ENCODE results near the gene RNF144B. TPM values are rescaled to one million over a fixed set of nuclear protein-coding genes. Genes with fewer than 3 reads are reported as not detected.

The RNF144B gene
- 1.6 TPM for polyA plus RNA-seq (2013, experiment 1 of 2)
- 1.1 TPM for polyA plus RNA-seq (2013, experiment 2 of 2)

- H3K36me3 ChIP-seq (ENCODE audit: insufficient read depth, low read length) = no peaks in the 10 kb centered on the region
- 2% methylated on average over 40 of the region's 40 CpGs for WGBS
- peak within 1 kb of the TSS; percentile 43; the same call in 1 of the 2 replicates for H3K27ac ChIP-seq (ENCODE audit: low read depth, low read length)
- peak within 1 kb of the TSS; percentile 54 for H3K9ac ChIP-seq (ENCODE audit: low read depth, low read length)
- H3K4me3 ChIP-seq (ENCODE audit: low read length) = peak within 1 kb of the TSS; percentile 72
- H3K4me1 ChIP-seq (ENCODE audit: insufficient read depth, low read length) = peaks cover 38% of the 10 kb centered on the region
- H3K27me3 ChIP-seq (ENCODE audit: insufficient read depth, low read length) = peaks cover 16% of the 10 kb centered on the region; the same call in 1 of the 2 replicates
- no peaks in the 10 kb centered on the region for H3K9me3 ChIP-seq (ENCODE audit: insufficient read depth, low read depth, low read length)
Measured at GRCh38 chr6:18387061-18387721, at the start of gene RNF144B. TSS of gene RNF144B (plus strand) at chr6:18387350. CDS start at chr6:18399535, 12,185 bp downstream.

GRCh38 chr6:18339599-18339998 is 47.6 kb upstream of the RNF144B start:
- Histone ChIP-seq H3K9ac (ENCODE audit: low read depth, low read length) (no peak overlapping the region), H3K36me3 (ENCODE audit: insufficient read depth, low read length) (no peaks in the 10 kb centered on the region), H3K4me3 (ENCODE audit: low read length) (no peak overlapping the region), H3K27ac (ENCODE audit: low read depth, low read length) (no peak overlapping the region), H3K4me1 (ENCODE audit: insufficient read depth, low read length) (peaks cover 21% of the 10 kb centered on the region), H3K27me3 (ENCODE audit: insufficient read depth, low read length) (no peaks in the 10 kb centered on the region), H3K9me3 (ENCODE audit: insufficient read depth, low read depth, low read length) (no peaks in the 10 kb centered on the region)
- WGBS = 100% methylated on average over 1 of the region's 1 CpG

GRCh38 chr6:18340781-18341551 is 46.2 kb upstream of the RNF144B start:
- 84% methylated on average over 7 of the region's 7 CpGs for WGBS
- Histone ChIP-seq H3K9ac (ENCODE audit: low read depth, low read length) (no peak overlapping the region), H3K27me3 (ENCODE audit: insufficient read depth, low read length) (no peaks in the 10 kb centered on the region), H3K27ac (ENCODE audit: low read depth, low read length) (no peak overlapping the region), H3K4me1 (ENCODE audit: insufficient read depth, low read length) (peaks cover 18% of the 10 kb centered on the region), H3K9me3 (ENCODE audit: insufficient read depth, low read depth, low read length) (no peaks in the 10 kb centered on the region), H3K36me3 (ENCODE audit: insufficient read depth, low read length) (no peaks in the 10 kb centered on the region), H3K4me3 (ENCODE audit: low read length) (no peak overlapping the region)

GRCh38 chr6:18342223-18342622 is 44.9 kb upstream of the RNF144B start:
- no peak overlapping the region for H3K9ac ChIP-seq (ENCODE audit: low read depth, low read length)
- H3K4me3 ChIP-seq (ENCODE audit: low read length) = no peak overlapping the region
- H3K27ac ChIP-seq (ENCODE audit: low read depth, low read length) = no peak overlapping the region
- H3K36me3 ChIP-seq (ENCODE audit: insufficient read depth, low read length) = no peaks in the 10 kb centered on the region
- no peaks in the 10 kb centered on the region for H3K9me3 ChIP-seq (ENCODE audit: insufficient read depth, low read depth, low read length)
- H3K27me3 ChIP-seq (ENCODE audit: insufficient read depth, low read length) = no peaks in the 10 kb centered on the region
- 64% methylated on average over 3 of the region's 3 CpGs for WGBS
- peaks cover 6% of the 10 kb centered on the region; the same call in 1 of the 2 replicates for H3K4me1 ChIP-seq (ENCODE audit: insufficient read depth, low read length)

DNA sequence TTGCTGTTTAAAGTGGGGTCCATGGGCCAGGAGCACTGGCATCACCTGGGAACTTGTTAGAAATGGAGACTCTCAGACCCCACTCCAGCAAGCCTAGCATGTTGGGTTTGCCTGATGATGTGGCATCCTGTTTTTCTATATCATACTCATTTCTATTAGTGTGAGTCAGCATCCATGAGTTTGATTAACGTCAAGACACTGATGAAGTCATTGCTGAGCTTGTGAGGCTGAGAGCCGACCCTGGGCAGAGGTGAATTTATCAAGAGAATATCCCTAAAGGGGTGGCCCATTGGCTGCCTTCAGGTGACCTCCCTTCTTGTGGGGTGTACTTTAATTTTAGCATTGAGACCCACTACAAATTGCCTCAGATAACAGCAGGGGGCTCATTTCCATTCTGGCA is 43.4 kb upstream of the RNF144B start:
- 89% methylated on average over 2 of the region's 2 CpGs for WGBS
- Histone ChIP-seq H3K9me3 (ENCODE audit: insufficient read depth, low read depth, low read length) (no peaks in the 10 kb centered on the region), H3K27me3 (ENCODE audit: insufficient read depth, low read length) (no peaks in the 10 kb centered on the region), H3K36me3 (ENCODE audit: insufficient read depth, low read length) (no peaks in the 10 kb centered on the region), H3K9ac (ENCODE audit: low read depth, low read length) (no peak overlapping the region), H3K4me3 (ENCODE audit: low read length) (no peak overlapping the region), H3K27ac (ENCODE audit: low read depth, low read length) (no peak overlapping the region), H3K4me1 (ENCODE audit: insufficient read depth, low read length) (peaks cover 3% of the 10 kb centered on the region; the same call in 1 of the 2 replicates)

GRCh38 chr6:18347021-18347577 is 40.1 kb upstream of the RNF144B start:
- WGBS = 85% methylated on average over 4 of the region's 4 CpGs
- H3K27ac ChIP-seq (ENCODE audit: low read depth, low read length) = no peak overlapping the region
- H3K27me3 ChIP-seq (ENCODE audit: insufficient read depth, low read length) = no peaks in the 10 kb centered on the region
- H3K36me3 ChIP-seq (ENCODE audit: insufficient read depth, low read length) = no peaks in the 10 kb centered on the region
- H3K4me1 ChIP-seq (ENCODE audit: insufficient read depth, low read length) = no peaks in the 10 kb centered on the region
- H3K9ac ChIP-seq (ENCODE audit: low read depth, low read length) = no peak overlapping the region
- H3K4me3 ChIP-seq (ENCODE audit: low read length) = no peak overlapping the region
- H3K9me3 ChIP-seq (ENCODE audit: insufficient read depth, low read depth, low read length) = no peaks in the 10 kb centered on the region

DNA sequence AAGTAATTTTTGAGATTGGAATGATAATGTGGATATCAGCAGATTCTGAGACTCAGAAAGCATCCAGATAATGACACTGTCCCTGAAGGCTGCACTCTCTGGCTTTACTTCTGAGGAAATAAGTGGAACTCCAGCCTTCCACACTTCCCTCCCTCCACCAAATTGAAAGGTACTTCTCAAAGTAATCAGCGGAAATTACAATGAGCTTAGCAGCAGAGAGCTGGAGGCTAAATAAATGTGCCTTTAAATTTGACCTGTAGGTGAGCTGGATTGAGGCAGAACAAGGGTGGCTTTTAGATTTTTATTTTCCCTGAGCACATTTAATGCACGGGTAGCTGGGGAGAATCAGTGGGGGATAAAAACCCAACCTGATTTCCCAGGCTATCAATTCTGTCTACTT is 39.3 kb upstream of the RNF144B start:
- Histone ChIP-seq H3K4me3 (ENCODE audit: low read length) (no peak overlapping the region), H3K27ac (ENCODE audit: low read depth, low read length) (no peak overlapping the region), H3K4me1 (ENCODE audit: insufficient read depth, low read length) (no peaks in the 10 kb centered on the region), H3K9me3 (ENCODE audit: insufficient read depth, low read depth, low read length) (no peaks in the 10 kb centered on the region), H3K27me3 (ENCODE audit: insufficient read depth, low read length) (no peaks in the 10 kb centered on the region), H3K9ac (ENCODE audit: low read depth, low read length) (no peak overlapping the region), H3K36me3 (ENCODE audit: insufficient read depth, low read length) (no peaks in the 10 kb centered on the region)
- 48% methylated on average over 2 of the region's 2 CpGs for whole genome bisulfite sequencing

- no peaks in the 10 kb centered on the region for H3K9me3 ChIP-seq (ENCODE audit: insufficient read depth, low read depth, low read length)
- no peak overlapping the region for H3K27ac ChIP-seq (ENCODE audit: low read depth, low read length)
- no peaks in the 10 kb centered on the region for H3K4me1 ChIP-seq (ENCODE audit: insufficient read depth, low read length)
- H3K4me3 ChIP-seq (ENCODE audit: low read length) = no peak overlapping the region
- H3K27me3 ChIP-seq (ENCODE audit: insufficient read depth, low read length) = no peaks in the 10 kb centered on the region
- no peaks in the 10 kb centered on the region for H3K36me3 ChIP-seq (ENCODE audit: insufficient read depth, low read length)
- H3K9ac ChIP-seq (ENCODE audit: low read depth, low read length) = no peak overlapping the region
Measured at GRCh38 chr6:18349386-18349785, 37.8 kb upstream of the RNF144B start.

DNA sequence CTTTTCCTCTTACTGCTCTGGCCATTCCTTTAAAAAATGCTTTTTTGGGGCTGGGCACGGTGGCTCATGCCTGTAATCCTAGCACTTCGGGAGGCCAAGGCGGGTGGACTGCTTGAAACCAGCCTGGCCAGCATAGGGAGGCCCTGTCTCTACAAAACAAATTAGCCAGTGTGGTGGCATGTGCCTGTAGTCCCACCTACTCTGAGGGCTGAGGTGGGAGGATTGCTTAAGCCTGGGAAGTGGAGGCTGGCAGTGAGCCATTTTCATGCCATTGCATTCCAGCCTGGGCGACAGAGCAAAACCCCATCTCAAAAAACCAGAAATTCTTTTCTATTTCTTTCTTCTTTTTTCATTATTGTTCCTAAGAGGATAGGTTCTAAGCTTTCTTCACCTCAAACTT is 36.9 kb upstream of the RNF144B start:
- Histone ChIP-seq H3K9ac (ENCODE audit: low read depth, low read length) (no peak overlapping the region), H3K27ac (ENCODE audit: low read depth, low read length) (no peak overlapping the region), H3K4me3 (ENCODE audit: low read length) (no peak overlapping the region), H3K36me3 (ENCODE audit: insufficient read depth, low read length) (no peaks in the 10 kb centered on the region), H3K27me3 (ENCODE audit: insufficient read depth, low read length) (no peaks in the 10 kb centered on the region), H3K4me1 (ENCODE audit: insufficient read depth, low read length) (no peaks in the 10 kb centered on the region), H3K9me3 (ENCODE audit: insufficient read depth, low read depth, low read length) (no peaks in the 10 kb centered on the region)
- 90% methylated on average over 4 of the region's 4 CpGs for WGBS

DNA sequence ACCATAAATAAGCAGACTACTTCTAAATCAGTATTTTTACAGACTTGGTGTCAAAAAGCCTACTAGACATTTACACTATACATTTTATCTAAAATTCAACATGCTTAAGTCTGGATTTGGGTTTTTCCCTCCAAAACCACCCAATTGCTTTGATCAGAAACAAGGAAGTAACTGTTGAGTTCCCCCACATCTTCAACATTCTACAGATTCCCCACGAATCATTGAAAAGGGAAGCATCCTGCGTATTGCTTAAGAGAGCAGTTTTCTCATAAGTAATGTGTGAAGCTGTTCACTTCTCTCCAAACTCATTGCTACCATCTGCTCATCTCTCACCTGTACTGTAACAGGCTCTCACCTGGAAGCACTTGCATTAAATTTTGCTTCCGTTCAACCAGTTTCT is 36.4 kb upstream of the RNF144B start:
- no peaks in the 10 kb centered on the region for H3K27me3 ChIP-seq (ENCODE audit: insufficient read depth, low read length)
- no peaks in the 10 kb centered on the region for H3K9me3 ChIP-seq (ENCODE audit: insufficient read depth, low read depth, low read length)
- WGBS = 88% methylated on average over 2 of the region's 3 CpGs
- no peak overlapping the region for H3K4me3 ChIP-seq (ENCODE audit: low read length)
- H3K36me3 ChIP-seq (ENCODE audit: insufficient read depth, low read length) = no peaks in the 10 kb centered on the region
- H3K9ac ChIP-seq (ENCODE audit: low read depth, low read length) = no peak overlapping the region
- no peak overlapping the region for H3K27ac ChIP-seq (ENCODE audit: low read depth, low read length)
- no peaks in the 10 kb centered on the region for H3K4me1 ChIP-seq (ENCODE audit: insufficient read depth, low read length)

DNA sequence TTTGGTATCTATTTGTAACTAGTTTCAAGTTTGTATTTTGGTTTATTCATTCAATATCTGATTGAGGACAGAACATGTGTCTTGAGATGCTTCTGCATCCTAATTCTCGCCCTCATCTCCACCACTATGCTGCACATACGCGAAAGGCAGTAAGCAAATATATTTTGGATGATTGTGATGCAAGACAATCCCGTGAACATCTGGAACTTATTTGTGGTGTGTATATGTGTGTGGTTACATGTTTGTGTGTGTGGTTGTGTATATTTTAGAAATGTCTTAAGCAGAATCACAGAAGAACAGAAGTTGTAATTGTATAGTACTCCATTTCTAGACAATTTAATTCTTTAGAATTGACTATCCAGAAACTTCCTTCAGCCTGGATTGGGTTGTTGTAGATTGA is 35.1 kb upstream of the RNF144B start:
- Histone ChIP-seq H3K36me3 (ENCODE audit: insufficient read depth, low read length) (no peaks in the 10 kb centered on the region), H3K9ac (ENCODE audit: low read depth, low read length) (no peak overlapping the region), H3K4me3 (ENCODE audit: low read length) (no peak overlapping the region), H3K9me3 (ENCODE audit: insufficient read depth, low read depth, low read length) (no peaks in the 10 kb centered on the region), H3K27me3 (ENCODE audit: insufficient read depth, low read length) (no peaks in the 10 kb centered on the region), H3K27ac (ENCODE audit: low read depth, low read length) (no peak overlapping the region), H3K4me1 (ENCODE audit: insufficient read depth, low read length) (no peaks in the 10 kb centered on the region)
- WGBS = 94% methylated on average over 4 of the region's 4 CpGs

All from HUES64 (cell line).